Femur (tissue), 1 donor: ENCODE measurements around the gene TMPRSS3.

Experiments
- DNase-seq: peaks from one replicate; pipeline ENCODE4 v3.0.0-alpha.2; 2017

TMPRSS3 gene

DNA sequence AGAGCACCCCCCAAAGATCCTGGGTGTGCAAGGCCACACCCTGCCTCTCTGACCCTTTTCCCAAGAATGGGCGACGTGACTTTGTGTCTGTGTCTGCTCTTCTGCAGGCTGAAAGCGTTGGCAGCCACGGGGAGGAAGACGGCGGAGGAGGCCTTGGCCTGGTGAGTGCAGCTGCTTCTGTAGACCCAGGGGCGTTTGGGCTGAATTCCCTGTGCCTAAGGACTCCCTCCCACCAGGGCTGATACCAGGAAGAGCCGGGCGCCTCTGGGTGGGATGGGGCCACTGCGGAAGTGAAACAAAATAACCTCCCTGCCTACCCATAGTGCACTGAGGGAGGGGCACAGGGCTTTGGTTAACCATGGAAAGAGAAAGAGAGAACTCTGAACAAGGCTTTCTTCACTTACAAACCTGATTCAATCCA, 10.4 kb upstream of the TMPRSS3 start:
- no peak for DNase-seq

- no peak for DNase-seq
Observed at GRCh38 chr21:42405064-42406013, 9.5 kb upstream of the TMPRSS3 start.

DNA sequence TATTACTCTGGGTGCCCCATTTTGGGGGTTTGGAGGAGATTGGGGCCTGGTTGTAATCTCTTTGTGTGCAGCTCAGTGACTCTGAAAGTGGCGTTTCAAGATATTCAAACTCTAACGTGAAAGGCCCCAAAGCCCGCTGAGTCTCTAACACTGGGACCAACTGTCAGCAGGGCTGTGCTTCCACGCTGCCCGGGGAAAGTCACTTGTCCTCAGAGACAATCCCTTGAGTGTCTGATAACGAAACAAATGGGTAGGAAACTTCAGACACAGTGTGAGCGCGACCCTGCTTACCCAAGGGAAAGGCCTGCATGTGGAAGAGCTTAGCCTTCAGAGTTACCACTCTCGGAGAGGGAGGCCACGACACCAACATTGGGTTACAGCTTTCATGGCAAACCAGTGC, 8.7 kb upstream of the TMPRSS3 start:
- no peak for DNase-seq

DNA sequence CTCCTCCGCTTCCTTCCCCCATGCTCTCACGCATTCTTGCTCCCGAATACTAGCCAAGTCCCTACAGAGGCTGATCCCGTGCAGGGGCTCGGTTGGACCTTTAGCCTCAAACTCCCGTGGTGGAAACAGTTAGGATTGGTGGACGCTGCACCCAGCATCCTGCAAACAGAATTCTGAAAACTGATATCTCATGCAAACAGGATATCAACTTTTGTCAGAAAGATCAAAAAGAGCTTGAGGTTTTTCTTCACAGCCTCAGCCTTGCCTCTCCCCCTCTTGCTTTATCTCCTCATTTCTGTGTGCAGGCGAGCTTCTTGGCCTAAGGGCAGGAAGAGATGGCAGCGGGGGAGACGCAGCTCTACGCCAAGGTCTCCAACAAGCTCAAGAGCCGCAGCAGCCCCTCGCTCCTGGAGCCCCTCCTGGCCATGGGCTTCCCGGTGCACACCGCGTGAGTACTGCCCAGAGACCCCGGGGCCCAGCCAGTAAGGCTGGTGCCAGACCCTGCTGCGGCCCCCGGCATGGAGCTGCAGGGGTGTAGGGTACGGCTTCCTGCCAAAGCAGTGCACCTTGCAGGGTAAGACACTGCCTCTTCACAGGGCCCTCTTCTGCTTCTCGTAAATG, 7.9 kb upstream of the TMPRSS3 start, which contains the start of gene UBASH3A:
Gene UBASH3A (plus strand): TSS at position 292 of the 621 bp plus-strand sequence. CDS start 44 bp downstream, at position 336.
- DNase-seq, result no peak

DNA sequence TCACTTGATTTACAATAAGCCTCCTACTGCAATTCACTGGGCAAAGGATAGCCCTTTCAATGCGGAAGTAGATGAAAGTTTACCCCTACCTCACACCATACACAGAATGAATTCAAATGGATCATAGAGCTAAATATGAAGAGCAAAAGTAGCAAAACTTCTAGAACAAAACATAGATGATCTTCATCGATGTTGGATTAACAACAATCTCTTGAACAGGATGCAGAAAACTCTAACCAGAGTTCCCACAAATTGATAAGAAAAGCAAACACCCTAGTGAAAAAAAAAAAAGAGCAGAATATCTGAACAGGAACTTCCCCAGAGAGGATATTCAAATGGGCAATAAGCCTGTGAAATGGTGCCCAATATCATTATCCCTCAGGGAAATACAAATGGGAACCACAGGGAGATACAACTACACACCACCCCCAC, 6.0 kb upstream of the TMPRSS3 start:
- DNase-seq, result no peak

DNA sequence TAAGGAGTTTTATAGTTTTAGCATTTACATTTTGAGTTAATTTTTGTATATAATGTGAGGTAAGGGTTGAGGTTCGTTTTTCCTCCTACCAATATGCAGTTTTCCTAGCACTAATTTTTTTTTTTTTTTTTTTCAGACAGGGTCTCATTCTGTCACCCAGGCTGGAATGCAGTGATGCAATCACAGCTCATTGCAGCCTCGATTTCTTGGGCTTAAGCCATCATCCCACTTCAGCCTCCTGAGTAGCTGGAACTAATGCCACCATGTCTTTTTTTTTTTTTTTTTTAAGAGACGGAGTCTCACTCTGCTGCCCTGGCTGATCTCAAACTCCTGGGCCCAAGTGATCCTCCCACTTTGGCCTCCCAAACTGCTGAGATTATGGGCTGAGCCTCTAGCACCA, 5.3 kb upstream of the TMPRSS3 start:
- no peak for DNase-seq

GRCh38 chr21:42400525-42400924, 4.7 kb upstream of the TMPRSS3 start:
- DNase-seq, result no peak

DNA sequence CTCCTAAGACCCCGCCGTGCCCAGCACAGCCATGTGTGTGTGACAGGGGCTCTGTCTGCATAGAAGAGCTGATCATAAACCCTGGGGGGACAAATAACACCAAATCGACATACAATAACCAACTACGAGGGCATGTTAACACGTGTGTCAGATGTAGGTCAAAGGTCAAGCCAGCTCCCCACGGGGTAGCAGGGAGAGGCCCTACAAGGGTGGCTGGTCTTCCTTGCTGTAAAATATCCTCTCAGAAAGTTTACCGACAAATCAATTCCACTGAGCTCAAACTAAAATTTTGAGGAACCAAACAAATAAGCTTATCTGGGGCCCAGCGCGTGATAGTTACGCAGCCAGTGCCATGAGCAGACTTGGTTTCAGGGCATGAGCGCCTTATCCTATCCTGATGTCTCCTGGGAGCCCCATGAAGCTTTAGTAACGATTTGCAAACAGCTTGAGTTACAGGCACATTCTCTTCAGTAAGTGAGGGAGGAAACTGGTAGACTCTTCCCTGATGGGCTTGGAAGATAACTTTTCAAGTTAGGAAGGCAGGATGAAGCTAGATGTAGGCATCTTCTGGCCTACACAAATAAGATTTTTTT, 2.7 kb upstream of the TMPRSS3 start:
- DNase-seq, result no peak

DNA sequence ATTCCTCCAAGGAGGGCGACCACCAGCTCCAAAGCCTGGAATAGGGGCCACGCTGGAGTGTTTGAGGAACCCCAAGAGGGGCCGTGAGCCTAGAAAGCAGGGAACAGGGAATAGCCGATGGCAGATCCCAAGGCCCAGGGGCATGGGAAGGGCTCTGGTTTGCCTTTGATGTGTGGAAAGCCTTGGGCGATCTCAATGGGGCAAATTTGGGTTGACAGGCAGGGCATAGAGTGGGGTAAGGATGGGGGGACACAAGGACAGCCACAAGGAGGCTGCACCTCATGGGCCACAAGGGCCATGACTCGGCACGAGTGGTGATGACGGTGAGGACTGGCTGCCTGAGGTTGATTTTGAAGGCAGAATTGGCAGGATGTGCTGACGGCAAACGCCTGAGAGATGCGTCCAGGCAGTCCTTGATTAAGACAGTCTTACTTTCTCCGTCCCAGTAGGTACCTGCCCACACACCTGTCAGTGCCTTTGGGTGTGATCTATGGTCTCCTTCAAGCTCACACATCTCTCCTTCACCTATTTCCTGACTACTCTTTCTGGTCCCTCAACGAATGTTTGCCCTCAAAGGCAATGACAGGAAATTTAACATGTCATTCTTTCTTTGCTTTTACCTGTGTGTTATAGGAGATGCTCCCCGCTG, 2.0 kb upstream of the TMPRSS3 start:
- no peak for DNase-seq

DNA sequence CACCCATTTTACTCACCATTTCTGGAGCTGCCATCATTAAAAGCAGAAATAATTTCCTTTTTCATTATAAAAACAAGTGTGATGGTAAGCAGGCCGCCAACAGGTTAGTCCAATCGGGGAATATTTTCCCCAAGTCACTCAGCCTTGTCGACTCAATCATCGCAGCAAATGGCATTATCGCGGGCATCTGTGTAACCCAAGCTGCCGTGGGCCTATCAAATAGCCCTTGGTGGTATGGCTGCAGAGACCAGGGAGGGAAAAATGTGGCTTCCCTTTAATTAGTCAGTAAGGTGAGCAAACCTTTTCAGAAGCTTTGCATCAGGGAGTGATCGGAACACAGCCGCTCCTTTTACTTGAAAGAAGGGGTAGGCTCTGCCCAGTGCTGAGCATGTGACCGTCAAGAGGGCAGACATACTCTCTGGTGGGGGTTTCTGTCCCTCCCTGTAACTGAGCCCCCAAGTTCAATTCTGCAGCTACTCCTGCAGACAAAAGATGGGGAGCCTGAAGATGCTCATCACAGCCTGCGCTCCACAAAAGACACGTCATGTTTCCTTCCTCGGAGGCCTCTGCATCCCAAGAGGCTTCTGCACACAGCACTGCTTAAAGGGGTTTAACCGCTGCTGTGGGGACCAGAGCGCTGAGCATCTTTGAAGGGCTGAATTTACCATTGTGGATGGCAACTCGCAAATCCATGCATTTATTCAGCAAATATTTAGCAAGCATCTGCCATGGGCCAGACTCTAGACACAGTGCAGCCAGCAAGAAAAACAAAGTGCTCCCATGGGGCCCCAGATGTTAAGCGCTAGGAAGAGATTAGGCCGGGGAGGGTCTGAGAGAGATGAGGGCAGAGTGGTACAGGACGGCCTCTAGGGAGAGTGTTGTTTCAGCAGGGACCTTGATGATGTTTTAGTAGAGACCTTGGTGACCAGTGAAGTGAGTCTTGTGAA, 1.2 kb upstream of the TMPRSS3 start:
- DNase-seq, result no peak

DNA sequence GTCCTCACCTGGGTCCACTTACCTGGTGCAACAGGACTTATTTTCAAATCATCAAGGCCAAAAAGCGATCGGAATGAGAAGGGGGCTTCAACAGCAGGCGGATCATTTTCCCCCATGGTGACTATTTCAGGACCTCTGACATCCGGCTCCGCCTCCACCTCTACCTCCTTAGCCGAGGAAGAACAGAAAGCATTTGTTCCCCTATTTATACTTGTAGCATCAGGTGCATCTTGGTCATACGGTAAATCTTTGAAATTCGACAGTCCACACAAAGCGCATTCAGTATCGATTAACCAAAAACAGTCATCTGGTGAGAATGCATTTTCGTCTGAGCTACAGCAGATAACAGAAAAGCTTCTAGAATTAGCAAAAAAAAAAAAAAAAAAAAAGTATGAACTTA, 550 bp downstream of the TMPRSS3 start:
- DNase-seq, result no peak

GRCh38 chr21:42393443-42393950, 2.4 kb downstream of the TMPRSS3 start:
- DNase-seq, result no peak

DNA sequence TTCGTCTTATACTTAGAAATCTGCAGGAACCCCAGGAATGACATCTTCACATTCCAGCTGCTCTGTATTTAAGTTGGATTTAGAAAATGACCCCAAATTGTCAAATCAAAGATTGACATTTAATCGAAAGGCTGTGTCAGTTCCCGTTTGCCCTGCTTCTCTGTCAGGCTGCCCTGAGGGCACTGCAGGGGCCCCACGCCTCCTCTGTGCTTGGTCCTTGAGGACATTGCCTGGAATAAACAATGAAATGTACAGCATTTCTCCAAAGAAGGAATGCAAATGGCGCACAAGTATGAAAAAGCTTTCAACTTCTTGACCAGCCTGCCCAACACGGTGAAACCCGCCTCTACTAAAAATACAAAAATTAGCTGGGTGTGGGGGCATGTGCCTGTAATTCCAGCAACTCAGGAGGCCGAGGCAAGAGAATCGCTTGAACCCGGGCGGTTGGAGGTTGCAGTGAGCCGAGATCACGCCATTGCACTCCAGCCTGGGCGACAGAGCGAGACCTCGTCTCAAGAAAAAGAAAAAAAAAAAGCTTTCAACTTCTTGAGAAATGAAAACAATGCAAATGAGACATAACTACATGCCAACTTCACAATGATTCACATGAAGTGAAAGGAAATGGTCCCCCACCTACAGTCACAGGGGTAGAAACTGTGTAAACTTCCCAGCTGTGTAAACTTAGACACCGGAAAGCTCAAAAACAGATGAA, 3.0 kb downstream of the TMPRSS3 start:
- no peak for DNase-seq

DNA sequence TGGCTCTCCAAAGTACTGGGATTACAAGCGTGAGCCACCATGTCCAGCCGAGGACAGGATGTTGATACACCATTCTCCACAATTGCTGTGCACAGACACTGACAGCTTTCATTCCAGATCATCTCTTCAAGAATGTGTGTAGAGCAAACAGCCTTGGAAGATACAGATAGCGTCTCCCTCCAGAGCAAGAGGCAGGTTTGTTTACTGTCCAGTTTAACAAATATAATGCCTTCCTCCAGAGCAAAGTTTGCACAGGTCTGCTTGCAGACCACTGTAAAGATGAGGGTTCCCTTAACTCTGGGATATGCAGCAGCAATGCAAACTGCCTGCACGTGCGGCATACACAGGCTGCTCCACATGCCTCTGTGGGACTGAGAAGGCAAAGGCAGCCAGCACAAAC, 4.6 kb downstream of the TMPRSS3 start:
- DNase-seq, result no peak

DNA sequence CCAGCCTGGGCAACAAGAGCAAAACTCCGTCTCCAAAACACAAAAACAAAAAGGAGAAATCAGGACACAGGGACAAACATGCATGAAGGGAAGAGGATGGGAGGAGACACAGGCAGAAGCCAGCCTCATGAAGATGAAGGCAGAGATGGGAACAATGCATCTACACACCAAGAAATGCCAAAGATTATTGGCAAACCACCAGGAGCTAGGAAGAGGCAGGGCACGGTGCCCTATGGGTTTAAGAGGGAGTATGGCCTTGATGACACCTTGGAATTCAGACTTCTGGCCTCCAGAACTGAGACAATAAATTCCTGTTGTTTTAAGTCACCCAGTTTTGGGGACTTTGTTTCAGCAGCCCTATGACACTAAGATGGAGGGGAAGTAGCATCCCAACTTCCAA, 5.2 kb downstream of the TMPRSS3 start:
- no peak for DNase-seq

GRCh38 chr21:42390193-42390592, 5.7 kb downstream of the TMPRSS3 start:
- DNase-seq, result no peak

DNA sequence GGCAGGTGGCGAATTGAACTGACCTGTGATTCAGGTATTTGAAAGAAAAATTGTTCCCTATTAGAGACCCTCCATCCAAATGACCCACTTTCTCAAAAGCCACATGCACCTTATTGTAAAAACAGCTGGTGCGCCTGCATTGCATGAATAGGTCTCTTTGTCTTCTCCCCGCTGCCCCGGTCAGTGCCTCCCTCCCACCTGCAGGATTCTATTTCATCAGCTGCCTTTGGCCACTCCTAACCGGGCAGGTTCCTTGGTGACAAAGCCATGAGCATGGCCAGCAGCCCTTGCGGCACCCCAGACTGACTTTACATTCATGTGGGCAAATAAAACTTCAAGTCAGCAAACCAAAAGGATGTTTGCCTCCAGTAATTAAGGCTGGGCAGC, 6.4 kb downstream of the TMPRSS3 start:
- DNase-seq, result no peak

DNA sequence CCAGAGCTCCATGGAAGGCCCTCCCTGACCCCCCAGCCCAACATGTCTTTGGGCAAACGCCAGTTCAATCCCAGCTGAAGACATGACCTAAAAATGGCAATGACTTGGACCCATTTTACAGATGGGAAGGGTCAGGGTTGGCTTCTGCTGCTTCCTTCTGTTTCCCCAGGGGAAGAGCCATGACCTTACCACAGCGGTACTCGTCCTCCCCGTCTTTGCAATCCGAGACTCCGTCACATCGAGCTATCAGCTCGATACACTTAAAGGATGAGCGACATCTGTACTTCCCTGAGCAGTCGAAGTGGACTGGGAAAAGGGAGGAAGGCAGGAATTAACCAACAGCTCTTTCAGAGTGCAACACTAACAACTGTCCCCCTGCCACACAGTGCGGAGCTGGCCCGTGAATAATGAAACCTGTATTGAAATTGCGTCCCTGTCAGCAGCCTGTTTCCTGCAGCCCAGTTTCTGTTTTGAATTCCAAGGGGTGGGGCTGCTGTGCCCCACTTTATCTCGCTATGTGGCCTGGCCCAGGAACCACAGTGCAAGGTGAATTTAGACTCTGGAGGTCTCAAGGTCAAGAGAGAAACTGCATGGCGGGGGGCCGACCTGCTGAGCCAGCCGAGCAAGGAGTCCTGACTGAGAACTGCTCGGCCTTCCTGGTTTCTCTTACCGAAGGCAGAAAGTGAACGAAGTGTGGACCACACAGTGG, 7.0 kb downstream of the TMPRSS3 start:
- no peak for DNase-seq

DNA sequence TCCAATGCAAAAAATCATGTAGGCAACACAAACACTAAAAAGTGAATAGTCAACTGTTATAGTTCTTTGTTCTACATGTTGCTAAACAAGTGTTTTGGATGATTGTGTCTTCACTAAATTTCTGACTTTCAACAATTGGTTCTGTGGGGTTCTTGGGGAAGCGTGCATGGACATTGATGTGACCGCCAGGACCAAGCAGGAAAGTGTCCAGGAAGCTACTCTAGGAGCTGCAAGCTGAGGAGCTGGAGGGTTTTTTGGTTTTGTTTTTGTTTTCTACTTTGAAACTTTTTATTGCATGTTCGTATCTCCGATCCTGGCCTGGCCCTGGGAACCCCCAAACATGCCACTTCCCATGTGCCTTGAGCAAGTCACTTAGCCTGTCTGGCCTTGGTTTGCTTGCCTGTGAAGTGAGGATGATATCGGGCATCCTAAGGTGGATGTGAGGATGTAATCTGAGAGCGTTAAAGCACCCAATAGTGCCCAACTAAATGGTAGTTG, 8.0 kb downstream of the TMPRSS3 start:
- DNase-seq, result no peak

- DNase-seq, result no peak
Observed at GRCh38 chr21:42387164-42387563, 8.7 kb downstream of the TMPRSS3 start.
